H1 (cell line): ENCODE data around the gene TMCC1. TPM values are rescaled to one million over a fixed set of nuclear protein-coding genes. Genes with fewer than 3 reads are reported as not detected.

Experiments
- BACH1 ChIP-seq: IDR thresholded peaks from 2 replicates; pipeline ENCODE4 v1.6.1; 2012; ENCODE audit warnings: low read length, improper control_type of control experiment
- CEBPB ChIP-seq: IDR thresholded peaks from 2 replicates; pipeline ENCODE4 v1.6.1; 2012; ENCODE audit warnings: low read depth, low read length
- CHD2 ChIP-seq: IDR thresholded peaks from 2 replicates; pipeline ENCODE4 v1.6.1; 2012; ENCODE audit warnings: low read length, improper control_type of control experiment
- FOSL1 ChIP-seq: IDR thresholded peaks from 2 replicates; pipeline ENCODE4 v1.6.1; 2011; ENCODE audit warnings: mild to moderate bottlenecking, low read depth, low read length, moderate library complexity; ENCODE audit not compliant: insufficient read depth
- SUZ12 ChIP-seq: fragments of 200-600 bp; sonication (generic); IDR thresholded peaks from 2 replicates; pipeline ENCODE4 v1.6.1; 2012; ENCODE audit warnings: mild to moderate bottlenecking, inconsistent platforms, low read length, moderate library complexity, mixed read lengths
- TEAD4 ChIP-seq: IDR thresholded peaks from 2 replicates; pipeline ENCODE4 v1.6.1; 2012; ENCODE audit warnings: low read depth, low read length, inconsistent platforms, mixed read lengths
- polyA plus RNA-seq, 7 experiments: library from polyadenylated mRNA; depleted of rRNA in 3 of 7; stranded (reverse) in 5 of 7; unstranded in 2 of 7; fragments of >200 nt in 5 of 7; fragments of 200-250 nt in 2 of 7; gene quantifications; 1 replicate in 5 of 7; 2 replicates in 1 of 7; 4 replicates in 1 of 7; pipeline versions ENCODE4 v1.2.1 to v1.2.3, GENCODE V29; 2011 to 2013; ENCODE audit warnings: missing spikeins in 2 of 7, mixed read lengths in 2 of 7
- total RNA-seq: library from RNA; stranded (reverse); fragmentation: NEBNext Ultra II Directional; extraction: Animal tissue kit (Norgen Biotek cat#: 25700); gene quantifications from 2 replicates; pipeline ENCODE4 v1.2.1, GENCODE V29; 2021
- TF ChIP-seq, protein P1 (sequence below): IDR thresholded peaks from 2 replicates; pipeline ENCODE4 v1.6.1; 2011; ENCODE audit warnings: low read length, improper control_type of control experiment

Gene TMCC1
- total and polyA plus RNA-seq, 2 of the 8 experiments (the other 6 are each of a cell fraction or from before 2014, with no cell fraction given): 10.4 to 27.1 TPM

DNA sequence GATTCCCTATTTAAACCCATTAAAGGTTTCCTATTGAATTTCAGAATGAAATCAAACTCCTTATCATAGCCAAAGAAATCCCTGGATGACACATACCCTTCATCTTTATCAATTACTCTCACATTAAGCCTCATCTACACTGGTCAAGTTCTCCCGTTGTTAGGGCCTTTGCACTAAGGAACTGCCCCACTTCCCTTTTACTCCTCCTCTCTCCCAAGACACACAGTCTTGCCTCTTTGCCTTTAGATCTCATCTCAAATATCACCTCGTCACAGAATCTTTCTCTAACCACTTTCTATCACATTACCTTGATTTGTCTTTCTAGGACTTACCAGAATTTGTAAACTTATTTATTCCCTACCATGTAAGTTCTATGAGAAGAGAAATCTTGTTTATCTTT lies 117.6 kb downstream of the TMCC1 start (continued):
- TF ChIP-seq BACH1 (no peak), CEBPB (no peak), TEAD4 (no peak), CHD2 (no peak), SUZ12 (no peak), FOSL1 (no peak)
- TF ChIP-seq, protein P1, sequence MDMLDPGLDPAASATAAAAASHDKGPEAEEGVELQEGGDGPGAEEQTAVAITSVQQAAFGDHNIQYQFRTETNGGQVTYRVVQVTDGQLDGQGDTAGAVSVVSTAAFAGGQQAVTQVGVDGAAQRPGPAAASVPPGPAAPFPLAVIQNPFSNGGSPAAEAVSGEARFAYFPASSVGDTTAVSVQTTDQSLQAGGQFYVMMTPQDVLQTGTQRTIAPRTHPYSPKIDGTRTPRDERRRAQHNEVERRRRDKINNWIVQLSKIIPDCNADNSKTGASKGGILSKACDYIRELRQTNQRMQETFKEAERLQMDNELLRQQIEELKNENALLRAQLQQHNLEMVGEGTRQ: no peak
- TF ChIP-seq, all 59 proteins: peak for 0
